SU-DHL-6 (cell line): ENCODE measurements around the gene CLEC11A.

ENCODE experiments used
- CTCF ChIP-seq: fragments of 200-600 bp; sonication (generic); IDR thresholded peaks from one replicate; pipeline ENCODE4 v1.5.1; 2017; ENCODE audit warnings: antibody characterized with exemption, mild to moderate bottlenecking, low read length, moderate library complexity; ENCODE audit not compliant: insufficient read depth, poor library complexity, severe bottlenecking
- EZH2phosphoT487 ChIP-seq: fragments of 200-600 bp; sonication (generic), shearing (Covaris generic); conservative IDR thresholded peaks from 2 replicates; pipeline ENCODE4 v1.6.1; 2018; ENCODE audit warnings: mild to moderate bottlenecking, antibody characterized with exemption, low read length, moderate library complexity, mixed read lengths

- TF ChIP-seq CTCF (no peak), EZH2phosphoT487 (no peak)
These were observed 47.7 kb downstream of the CLEC11A start for GRCh38 chr19:50770888-50771287.
